Muscle of leg (tissue), 11 donors: ENCODE measurements around the gene THAP2. TPM values are rescaled to one million over a fixed set of nuclear protein-coding genes. Genes with fewer than 3 reads are reported as not detected.

Experiments used
- DNase-seq: peaks from one replicate; pipeline ENCODE4 v3.0.0; 2013
- H3K27ac ChIP-seq: one replicate; pipeline ENCODE4 v1.5.1; 2013; ENCODE audit warnings: mild to moderate bottlenecking, low read length, control low read depth
- H3K27me3 ChIP-seq: one replicate; pipeline ENCODE4 v1.6.1; 2013; ENCODE audit warnings: low read length; ENCODE audit not compliant: control insufficient read depth, insufficient read depth
- H3K36me3 ChIP-seq: one replicate; pipeline ENCODE4 v1.6.1; 2013; ENCODE audit warnings: low read length; ENCODE audit not compliant: control insufficient read depth, insufficient read depth
- H3K4me1 ChIP-seq: one replicate; pipeline ENCODE4 v1.6.1; 2013; ENCODE audit warnings: low read length; ENCODE audit not compliant: control insufficient read depth, insufficient read depth
- H3K4me3 ChIP-seq: one replicate; pipeline ENCODE4 v1.5.1; 2013; ENCODE audit warnings: low read length, control low read depth
- H3K9me3 ChIP-seq: replicated peaks from 2 replicates; pipeline ENCODE4 v1.6.1; 2013; ENCODE audit warnings: low read depth, low read length; ENCODE audit not compliant: control insufficient read depth
- WGBS: methylation state at CpG from one replicate; pipeline ENCODE4 v1.1.5; 2013; ENCODE audit warnings: missing lambda C conversion rate; ENCODE audit not compliant: insufficient coverage; 5-methylcytosine and 5-hydroxymethylcytosine counted together
- polyA plus RNA-seq, 8 donors: library from polyadenylated mRNA; unstranded; fragments of 120-200 nt; gene quantifications; one replicate each; pipeline versions ENCODE4 v1.2.1 to v1.2.3, GENCODE V29; 2013; ENCODE audit warnings: inconsistent platforms in 1 of 8, low replicate concordance in 1 of 8; ENCODE audit not compliant: insufficient read length in 8 of 8, insufficient read depth in 1 of 8
- total RNA-seq: library from RNA; stranded (reverse); fragments of 120-200 nt; gene quantifications from one replicate; pipeline ENCODE4 v1.2.4, GENCODE V29; 2013

The THAP2 gene
- total and polyA plus RNA-seq, 9 donors = 7.6 to 12.9 (median 9.2) TPM

- WGBS = 94% methylated on average over 2 of the region's 4 CpGs
Measured at GRCh38 chr12:71721783-71722505, 57.8 kb downstream of the THAP2 start.

GRCh38 chr12:71725011-71725410, 60.9 kb downstream of the THAP2 start:
- Histone ChIP-seq H3K4me1 (no peaks in the 10 kb centered on the region), H3K27ac (no peak overlapping the region), H3K4me3 (no peak overlapping the region), H3K36me3 (no peaks in the 10 kb centered on the region), H3K9me3 (no peaks in the 10 kb centered on the region), H3K27me3 (no peaks in the 10 kb centered on the region)
- 75% methylated on average over 1 of the region's 3 CpGs for WGBS
- DNase-seq = no peak

More at GRCh38 chr12:71721783-71722505, 57.8 kb downstream of the THAP2 start:
- H3K27ac ChIP-seq = no peak overlapping the region
- H3K27me3 ChIP-seq = no peaks in the 10 kb centered on the region
- H3K4me3 ChIP-seq = no peak overlapping the region
- H3K36me3 ChIP-seq = no peaks in the 10 kb centered on the region
- DNase-seq = no peak
- H3K4me1 ChIP-seq = no peaks in the 10 kb centered on the region
- H3K9me3 ChIP-seq = no peaks in the 10 kb centered on the region

GRCh38 chr12:71726548-71726947, 62.4 kb downstream of the THAP2 start:
- Histone ChIP-seq H3K4me1 (no peaks in the 10 kb centered on the region), H3K9me3 (no peaks in the 10 kb centered on the region), H3K36me3 (no peaks in the 10 kb centered on the region), H3K4me3 (no peak overlapping the region), H3K27ac (no peak overlapping the region), H3K27me3 (no peaks in the 10 kb centered on the region)
- DNase-seq = no peak
- 100% methylated on average over 2 of the region's 2 CpGs for WGBS

GRCh38 chr12:71727958-71728357, 63.9 kb downstream of the THAP2 start:
- no peak overlapping the region for H3K27ac ChIP-seq
- H3K36me3 ChIP-seq = no peaks in the 10 kb centered on the region
- H3K4me3 ChIP-seq = no peak overlapping the region
- no peaks in the 10 kb centered on the region for H3K9me3 ChIP-seq
- no peaks in the 10 kb centered on the region for H3K4me1 ChIP-seq
- no peak for DNase-seq
- WGBS = 100% methylated on average over 1 of the region's 5 CpGs
- H3K27me3 ChIP-seq = no peaks in the 10 kb centered on the region

Other genes starting within 250 kb of the THAP2 start
- gene LGR5, start 224.5 kb upstream of the THAP2 start, total RNA-seq = 7.2 TPM
- gene LGR5, start 224.5 kb upstream of the THAP2 start, polyA plus RNA-seq = 10 to 100 TPM in 3 of 8 donors, 1 to 10 TPM in 4, under 1 TPM in 1; 0.99 to 11.6 (median 5.1) TPM
- gene ZFC3H1, start 453 bp upstream of the THAP2 start, total RNA-seq = 25.9 TPM
- gene ZFC3H1, start 453 bp upstream of the THAP2 start, polyA plus RNA-seq = 10 to 100 TPM; 25.5 to 44.3 (median 34.8) TPM
- gene TMEM19, start 21.8 kb downstream of the THAP2 start, total RNA-seq = 26.3 TPM
- gene TMEM19, start 21.8 kb downstream of the THAP2 start, polyA plus RNA-seq = 10 to 100 TPM; 18.3 to 28.8 (median 25.8) TPM
- gene RAB21, start 90.6 kb downstream of the THAP2 start, total RNA-seq = 31.6 TPM
- gene RAB21, start 90.6 kb downstream of the THAP2 start, polyA plus RNA-seq = 10 to 100 TPM; 30.1 to 44.4 (median 35.5) TPM
- 16.1 TPM for gene TBC1D15, start 175.5 kb downstream of the THAP2 start, total RNA-seq
- gene TBC1D15, start 175.5 kb downstream of the THAP2 start, polyA plus RNA-seq = 10 to 100 TPM; 22.4 to 32.2 (median 25.7) TPM